HuH-7 (cell line): ENCODE results near the gene CIAPIN1.
"Not testable (repeated sequence)": the region's sequence is repeated elsewhere in the genome, so short reads cannot be mapped to it uniquely, and the experiment has no call there.

Experiments
- DNase-seq: peaks from one replicate; pipeline ENCODE4 v3.0.0; 2011; ENCODE audit warnings: low spot score

Gene CIAPIN1

GRCh38 chr16:57440551-57440950 lies 6.6 kb downstream of the CIAPIN1 start:
- not testable (repeated sequence) for DNase-seq

- DNase-seq: not testable (repeated sequence)
These were observed 7.2 kb downstream of the CIAPIN1 start for GRCh38 chr16:57439947-57440346.

GRCh38 chr16:57435838-57436237 lies 11.3 kb downstream of the CIAPIN1 start:
- DNase-seq: no peak

GRCh38 chr16:57434003-57434402 lies 13.2 kb downstream of the CIAPIN1 start:
- DNase-seq: no peak

- no peak for DNase-seq
These were observed 14.2 kb downstream of the CIAPIN1 start for GRCh38 chr16:57432989-57433388.

- DNase-seq: no peak
These were observed 14.7 kb downstream of the CIAPIN1 start for GRCh38 chr16:57432505-57432904.

- no peak for DNase-seq
These were observed 16.2 kb downstream of the CIAPIN1 start for GRCh38 chr16:57430955-57431354.

GRCh38 chr16:57427824-57428223 lies 19.4 kb downstream of the CIAPIN1 start:
- no peak for DNase-seq

GRCh38 chr16:57427307-57427706 lies 19.9 kb downstream of the CIAPIN1 start:
- DNase-seq: no peak

GRCh38 chr16:57426356-57426755 lies 20.8 kb downstream of the CIAPIN1 start:
- no peak for DNase-seq

- no peak for DNase-seq
These were observed 22.6 kb downstream of the CIAPIN1 start for GRCh38 chr16:57424583-57424982.

GRCh38 chr16:57423152-57423551 lies 24.0 kb downstream of the CIAPIN1 start:
- DNase-seq: no peak

- DNase-seq: peak; percentile 52
These were observed 24.9 kb downstream of the CIAPIN1 start for GRCh38 chr16:57422026-57422944.

- no peak for DNase-seq
These were observed 27.7 kb downstream of the CIAPIN1 start for GRCh38 chr16:57419506-57419905.

GRCh38 chr16:57416084-57416483 lies 31.1 kb downstream of the CIAPIN1 start:
- no peak for DNase-seq

- DNase-seq: no peak
These were observed 33.5 kb downstream of the CIAPIN1 start for GRCh38 chr16:57413733-57414132.

GRCh38 chr16:57413301-57413730 lies 33.9 kb downstream of the CIAPIN1 start:
- no peak for DNase-seq

- no peak for DNase-seq
These were observed 34.6 kb downstream of the CIAPIN1 start for GRCh38 chr16:57412584-57412983.

GRCh38 chr16:57411362-57411976 lies 35.7 kb downstream of the CIAPIN1 start:
- DNase-seq: no peak

GRCh38 chr16:57409870-57410587 lies 37.2 kb downstream of the CIAPIN1 start:
- no peak for DNase-seq

GRCh38 chr16:57409065-57409464 lies 38.1 kb downstream of the CIAPIN1 start:
- DNase-seq: no peak

GRCh38 chr16:57407521-57408353 lies 39.4 kb downstream of the CIAPIN1 start:
- DNase-seq: no peak
